GM12801 (cell line): ENCODE results near the gene ZNF330.

Source experiments
- TF ChIP-seq, protein P1 (sequence below): IDR thresholded peaks from one replicate; pipeline ENCODE4 v1.5.1; 2011; ENCODE audit warnings: control low read depth; ENCODE audit not compliant: insufficient read length; ENCODE audit errors: extremely low read depth

The ZNF330 gene

DNA sequence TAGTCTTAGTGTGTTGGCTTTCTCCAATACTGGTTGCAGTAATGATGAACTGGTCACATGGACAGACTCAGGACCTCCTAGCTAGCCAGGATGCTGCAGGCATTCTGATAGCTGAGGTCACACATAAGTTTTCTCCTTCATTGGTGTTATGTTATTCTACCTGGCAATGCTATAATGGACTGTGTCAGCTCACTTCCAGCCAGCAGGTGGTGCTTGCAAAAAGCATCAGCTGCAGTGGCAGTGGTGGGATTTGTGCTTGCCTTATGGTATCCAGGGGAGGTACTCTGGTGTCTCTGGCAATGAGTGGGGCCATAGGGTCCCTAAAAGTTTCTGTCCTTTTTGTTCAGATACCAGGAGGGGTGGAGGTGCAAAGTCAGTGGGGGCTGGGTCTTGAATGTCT, 33.6 kb downstream of the ZNF330 start:
- TF ChIP-seq, protein P1, sequence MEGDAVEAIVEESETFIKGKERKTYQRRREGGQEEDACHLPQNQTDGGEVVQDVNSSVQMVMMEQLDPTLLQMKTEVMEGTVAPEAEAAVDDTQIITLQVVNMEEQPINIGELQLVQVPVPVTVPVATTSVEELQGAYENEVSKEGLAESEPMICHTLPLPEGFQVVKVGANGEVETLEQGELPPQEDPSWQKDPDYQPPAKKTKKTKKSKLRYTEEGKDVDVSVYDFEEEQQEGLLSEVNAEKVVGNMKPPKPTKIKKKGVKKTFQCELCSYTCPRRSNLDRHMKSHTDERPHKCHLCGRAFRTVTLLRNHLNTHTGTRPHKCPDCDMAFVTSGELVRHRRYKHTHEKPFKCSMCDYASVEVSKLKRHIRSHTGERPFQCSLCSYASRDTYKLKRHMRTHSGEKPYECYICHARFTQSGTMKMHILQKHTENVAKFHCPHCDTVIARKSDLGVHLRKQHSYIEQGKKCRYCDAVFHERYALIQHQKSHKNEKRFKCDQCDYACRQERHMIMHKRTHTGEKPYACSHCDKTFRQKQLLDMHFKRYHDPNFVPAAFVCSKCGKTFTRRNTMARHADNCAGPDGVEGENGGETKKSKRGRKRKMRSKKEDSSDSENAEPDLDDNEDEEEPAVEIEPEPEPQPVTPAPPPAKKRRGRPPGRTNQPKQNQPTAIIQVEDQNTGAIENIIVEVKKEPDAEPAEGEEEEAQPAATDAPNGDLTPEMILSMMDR = no peak

GRCh38 chr4:141255016-141255415, 34.3 kb downstream of the ZNF330 start:
- TF ChIP-seq, protein P1 = no peak

GRCh38 chr4:141258558-141258957, 37.9 kb downstream of the ZNF330 start:
- TF ChIP-seq, protein P1 = no peak

DNA sequence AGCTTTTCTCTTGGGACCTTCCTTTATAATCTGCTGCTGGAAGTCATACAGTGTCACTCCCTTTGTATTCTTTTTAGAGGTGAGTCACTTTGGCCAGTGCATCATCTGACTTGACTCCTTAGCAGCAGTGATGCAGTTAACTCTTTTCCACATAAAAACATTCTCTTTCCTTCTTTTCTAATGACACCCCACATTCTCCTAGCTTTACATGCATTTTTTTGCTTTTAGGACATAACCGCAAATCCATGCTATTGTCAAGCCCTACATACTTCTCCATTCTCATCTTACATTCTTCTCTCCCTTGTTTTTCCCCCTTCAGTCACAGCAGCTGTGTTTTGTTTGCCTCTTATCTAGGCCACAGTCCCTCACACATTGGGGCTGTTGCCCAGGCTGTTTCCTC, 55.1 kb downstream of the ZNF330 start:
- TF ChIP-seq, protein P1 = no peak

GRCh38 chr4:141283152-141283551, 62.5 kb downstream of the ZNF330 start:
- TF ChIP-seq, protein P1 = no peak

DNA sequence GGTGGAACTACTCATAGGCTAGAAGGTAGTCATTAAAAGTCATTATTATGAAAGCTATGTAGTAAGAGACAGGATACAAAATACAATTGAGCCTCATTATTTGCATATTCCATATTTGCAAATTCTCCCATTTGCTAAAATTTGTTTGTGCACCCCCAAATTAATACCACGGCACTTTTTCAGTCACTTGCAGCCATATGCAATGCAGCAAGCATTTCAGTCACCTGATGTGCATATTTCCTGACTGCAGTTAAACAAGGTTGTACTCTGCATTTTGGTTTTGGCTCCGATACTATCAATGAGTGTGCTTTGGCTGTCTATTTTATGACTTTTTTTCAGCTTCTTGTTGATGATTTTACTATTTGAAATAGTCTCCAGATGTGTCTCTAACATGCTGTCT, 62.9 kb downstream of the ZNF330 start:
- TF ChIP-seq, protein P1 = no peak
